ENCODE results near the gene PRDX5. TPM values are rescaled to one million over a fixed set of nuclear protein-coding genes. Genes with fewer than 3 reads are reported as not detected.
A peak's percentile ranks its signal among the peaks of the same experiment; 100 is the strongest.

Gene PRDX5
- total and polyA plus RNA-seq, 9 of the 15 experiments (the other 6 are each of a cell fraction or from before 2014, with no cell fraction given), result 40.8 to 327 (median 204) TPM

DNA sequence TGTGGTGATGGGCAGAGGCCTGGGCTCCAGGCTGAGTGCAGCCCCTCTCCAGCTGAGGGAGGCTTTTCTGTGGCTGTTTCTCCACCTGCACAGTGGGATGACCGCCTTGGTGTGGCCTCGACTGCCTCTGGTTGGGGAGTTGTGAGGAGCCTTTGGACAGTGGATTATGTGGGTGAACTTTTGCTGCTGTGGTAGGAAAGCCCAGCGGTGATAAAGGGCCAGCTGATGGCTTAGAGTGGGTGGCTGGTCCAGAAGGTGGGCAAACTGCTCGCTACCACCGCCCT, 13.9 kb upstream of the PRDX5 start:
- Histone ChIP-seq H3K4me3 (peak overlapping the region; percentile 72), H4K20me1 (replicated peaks; ENCODE audit: control insufficient read depth, insufficient read depth, low read length) (no peaks in the 10 kb centered on the region; the same call in 1 of the 2 replicates), H3K4me1 (replicated peaks in 1 of 2; ENCODE audit: control insufficient read depth in 2 of 2, insufficient read depth in 2 of 2, low read length in 2 of 2) (peaks cover 32 to 58% of the 10 kb centered on the region in 2 experiments), H3K27ac (ENCODE audit: extremely low read depth, low read depth, low read length) (peak overlapping the region; percentile 100), H2AFZ (ENCODE audit: low read depth, low read length) (peak overlapping the region; percentile 93; the same call in 1 of the 2 replicates), H3K9ac (ENCODE audit: insufficient read depth in 1 of 2, low read depth in 2 of 2, low read length in 2 of 2) (peak overlapping the region; percentile 94 to 100), H3K79me2 (ENCODE audit: control insufficient read depth, insufficient read depth, low read length) (peaks cover 32% of the 10 kb centered on the region), H3K27me3 (ENCODE audit: control insufficient read depth in 2 of 2, insufficient read depth in 2 of 2, low read length in 2 of 2) (no peaks in the 10 kb centered on the region; a peak in 1 of 5 replicates), H3K36me3 (ENCODE audit: control insufficient read depth, insufficient read depth, low read length) (peaks cover 22% of the 10 kb centered on the region; the same call in 2 of the 3 replicates), H3K9me1 (ENCODE audit: control insufficient read depth, insufficient read depth, low read length) (peaks cover 5% of the 10 kb centered on the region), H3K4me2 (ENCODE audit: insufficient read depth, low read length) (peak overlapping the region; percentile 93), H3K9me3 (replicated peaks; ENCODE audit: control insufficient read depth, insufficient read depth, low read depth, low read length) (no peaks in the 10 kb centered on the region)
- ChIA-PET POLR2A (interaction anchor here (0.6 to 5.8 kb wide), 14 partner anchors 14 to 1196 kb away, joined by 3 to 68 read pairs (median 4); partner anchors contain the start of genes BAD, FERMT3, NUDT22 and PPP1R14B), CTCF (ENCODE audit: low intra/inter-chr PET ratio) (interaction anchor here (1.4 kb wide), 1 partner anchor 100 kb away, joined by 10 read pairs; no protein-coding TSS in a partner anchor)
- ATAC-seq (no peak), DNase-seq (ENCODE audit: extremely low read depth in 1 of 4, low spot score in 3 of 4) (no peak), FAIRE-seq (no peak)
- no TSS peak for BruUV-seq (replicated peaks)
- in situ Hi-C loops (cut with MboI) (no loop called here), intact Hi-C loops (cut with micrococcal nuclease) (loop anchor here (1.0 to 10.0 kb wide), 6 partner anchors 33 to 469 kb away; partner anchors contain the start of genes FKBP2, MARK2, PPP1R14B and STIP1)
- WGBS (ENCODE audit: insufficient coverage, low coverage, missing lambda C conversion rate), result 41% methylated on average over 5 of the region's 5 CpGs
- TF ChIP-seq ZNF780A (CRISPR knock-in tag; IDR thresholded peaks at IDR 0.05) (no peak), ZSCAN29 (IDR thresholded peaks at IDR 0.05) (no peak), NR1H2 (CRISPR knock-in tag; IDR thresholded peaks at IDR 0.05) (no peak), ERF (CRISPR knock-in tag; IDR thresholded peaks at IDR 0.05) (no peak), ZNF23 (CRISPR knock-in tag; IDR thresholded peaks at IDR 0.05) (no peak), HIVEP1 (CRISPR knock-in tag; IDR thresholded peaks at IDR 0.05) (no peak), KDM4B (IDR thresholded peaks at IDR 0.05; ENCODE audit: borderline replicate concordance in 2 of 2, low read depth in 1 of 2) (no peak), ZFP1 (CRISPR knock-in tag; IDR thresholded peaks at IDR 0.05) (no peak), E2F3 (CRISPR knock-in tag; IDR thresholded peaks at IDR 0.05) (no peak), NR2C2 (CRISPR knock-in tag; IDR thresholded peaks at IDR 0.05) (no peak), NR2C2 (tag; IDR thresholded peaks at IDR 0.05) (no peak), ZNF384 (IDR thresholded peaks at IDR 0.05; ENCODE audit: low read depth, low read length) (no peak)
- TF ChIP-seq, protein P1, sequence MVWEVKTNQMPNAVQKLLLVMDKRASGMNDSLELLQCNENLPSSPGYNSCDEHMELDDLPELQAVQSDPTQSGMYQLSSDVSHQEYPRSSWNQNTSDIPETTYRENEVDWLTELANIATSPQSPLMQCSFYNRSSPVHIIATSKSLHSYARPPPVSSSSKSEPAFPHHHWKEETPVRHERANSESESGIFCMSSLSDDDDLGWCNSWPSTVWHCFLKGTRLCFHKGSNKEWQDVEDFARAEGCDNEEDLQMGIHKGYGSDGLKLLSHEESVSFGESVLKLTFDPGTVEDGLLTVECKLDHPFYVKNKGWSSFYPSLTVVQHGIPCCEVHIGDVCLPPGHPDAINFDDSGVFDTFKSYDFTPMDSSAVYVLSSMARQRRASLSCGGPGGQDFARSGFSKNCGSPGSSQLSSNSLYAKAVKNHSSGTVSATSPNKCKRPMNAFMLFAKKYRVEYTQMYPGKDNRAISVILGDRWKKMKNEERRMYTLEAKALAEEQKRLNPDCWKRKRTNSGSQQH (CRISPR knock-in tag; IDR thresholded peaks at IDR 0.05), result no peak
- TF ChIP-seq, protein P2, sequence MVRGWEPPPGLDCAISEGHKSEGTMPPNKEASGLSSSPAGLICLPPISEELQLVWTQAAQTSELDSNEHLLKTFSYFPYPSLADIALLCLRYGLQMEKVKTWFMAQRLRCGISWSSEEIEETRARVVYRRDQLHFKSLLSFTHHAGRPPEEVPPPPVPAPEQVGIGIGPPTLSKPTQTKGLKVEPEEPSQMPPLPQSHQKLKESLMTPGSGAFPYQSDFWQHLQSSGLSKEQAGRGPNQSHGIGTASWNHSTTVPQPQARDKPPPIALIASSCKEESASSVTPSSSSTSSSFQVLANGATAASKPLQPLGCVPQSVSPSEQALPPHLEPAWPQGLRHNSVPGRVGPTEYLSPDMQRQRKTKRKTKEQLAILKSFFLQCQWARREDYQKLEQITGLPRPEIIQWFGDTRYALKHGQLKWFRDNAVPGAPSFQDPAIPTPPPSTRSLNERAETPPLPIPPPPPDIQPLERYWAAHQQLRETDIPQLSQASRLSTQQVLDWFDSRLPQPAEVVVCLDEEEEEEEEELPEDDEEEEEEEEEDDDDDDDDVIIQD (CRISPR knock-in tag; IDR thresholded peaks at IDR 0.05), result no peak
- TF ChIP-seq, protein P3, sequence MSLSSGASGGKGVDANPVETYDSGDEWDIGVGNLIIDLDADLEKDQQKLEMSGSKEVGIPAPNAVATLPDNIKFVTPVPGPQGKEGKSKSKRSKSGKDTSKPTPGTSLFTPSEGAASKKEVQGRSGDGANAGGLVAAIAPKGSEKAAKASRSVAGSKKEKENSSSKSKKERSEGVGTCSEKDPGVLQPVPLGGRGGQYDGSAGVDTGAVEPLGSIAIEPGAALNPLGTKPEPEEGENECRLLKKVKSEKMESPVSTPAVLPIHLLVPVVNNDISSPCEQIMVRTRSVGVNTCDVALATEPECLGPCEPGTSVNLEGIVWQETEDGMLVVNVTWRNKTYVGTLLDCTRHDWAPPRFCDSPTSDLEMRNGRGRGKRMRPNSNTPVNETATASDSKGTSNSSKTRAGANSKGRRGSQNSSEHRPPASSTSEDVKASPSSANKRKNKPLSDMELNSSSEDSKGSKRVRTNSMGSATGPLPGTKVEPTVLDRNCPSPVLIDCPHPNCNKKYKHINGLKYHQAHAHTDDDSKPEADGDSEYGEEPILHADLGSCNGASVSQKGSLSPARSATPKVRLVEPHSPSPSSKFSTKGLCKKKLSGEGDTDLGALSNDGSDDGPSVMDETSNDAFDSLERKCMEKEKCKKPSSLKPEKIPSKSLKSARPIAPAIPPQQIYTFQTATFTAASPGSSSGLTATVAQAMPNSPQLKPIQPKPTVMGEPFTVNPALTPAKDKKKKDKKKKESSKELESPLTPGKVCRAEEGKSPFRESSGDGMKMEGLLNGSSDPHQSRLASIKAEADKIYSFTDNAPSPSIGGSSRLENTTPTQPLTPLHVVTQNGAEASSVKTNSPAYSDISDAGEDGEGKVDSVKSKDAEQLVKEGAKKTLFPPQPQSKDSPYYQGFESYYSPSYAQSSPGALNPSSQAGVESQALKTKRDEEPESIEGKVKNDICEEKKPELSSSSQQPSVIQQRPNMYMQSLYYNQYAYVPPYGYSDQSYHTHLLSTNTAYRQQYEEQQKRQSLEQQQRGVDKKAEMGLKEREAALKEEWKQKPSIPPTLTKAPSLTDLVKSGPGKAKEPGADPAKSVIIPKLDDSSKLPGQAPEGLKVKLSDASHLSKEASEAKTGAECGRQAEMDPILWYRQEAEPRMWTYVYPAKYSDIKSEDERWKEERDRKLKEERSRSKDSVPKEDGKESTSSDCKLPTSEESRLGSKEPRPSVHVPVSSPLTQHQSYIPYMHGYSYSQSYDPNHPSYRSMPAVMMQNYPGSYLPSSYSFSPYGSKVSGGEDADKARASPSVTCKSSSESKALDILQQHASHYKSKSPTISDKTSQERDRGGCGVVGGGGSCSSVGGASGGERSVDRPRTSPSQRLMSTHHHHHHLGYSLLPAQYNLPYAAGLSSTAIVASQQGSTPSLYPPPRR (CRISPR knock-in tag; IDR thresholded peaks at IDR 0.05; ENCODE audit: borderline replicate concordance), result no peak
